K562 (cell line): ENCODE data around the gene FOSL1. TPM values are rescaled to one million over a fixed set of nuclear protein-coding genes. Genes with fewer than 3 reads are reported as not detected.

Experiments used
- BCLAF1 ChIP-seq, 2 experiments: fragments of 450-650 bp in 1 of 2; IDR thresholded peaks; 2 replicates each; pipeline ENCODE4 v1.6.1; 2011 to 2017; ENCODE audit warnings: low read depth in 2 of 2, antibody characterized with exemption in 1 of 2, borderline replicate concordance in 1 of 2, low read length in 1 of 2, mild to moderate bottlenecking in 1 of 2, mixed read lengths in 1 of 2; ENCODE audit not compliant: control insufficient read depth in 1 of 2
- CTCFL ChIP-seq: IDR thresholded peaks from 2 replicates; pipeline ENCODE4 v1.6.1; 2011; ENCODE audit warnings: borderline replicate concordance, low read depth, mild to moderate bottlenecking, moderate library complexity, low read length; ENCODE audit not compliant: insufficient read depth, poor library complexity, severe bottlenecking
- DEAF1 ChIP-seq: fragments of 450-650 bp; formaldehyde crosslinking; IDR thresholded peaks from 2 replicates; pipeline ENCODE4 v1.4.0; 2020; ENCODE audit warnings: mild to moderate bottlenecking, moderate library complexity
- GATAD2A ChIP-seq: fragments of 450-650 bp; IDR thresholded peaks from 2 replicates; pipeline ENCODE4 v1.6.1; 2017
- HCFC1 ChIP-seq: IDR thresholded peaks from 2 replicates; pipeline ENCODE4 v1.6.1; 2012; ENCODE audit warnings: low read depth, low read length, improper control_type of control experiment
- NONO ChIP-seq, 2 experiments: fragments of 200-400 bp in 1 of 2; fragments of 450-650 bp in 1 of 2; formaldehyde crosslinking in 1 of 2; IDR thresholded peaks; 2 replicates each; pipeline ENCODE4 v1.6.1; 2017; ENCODE audit warnings: low read depth in 2 of 2, mild to moderate bottlenecking in 2 of 2, moderate library complexity in 2 of 2, low read length in 1 of 2
- ZNF639 ChIP-seq, 2 experiments: fragments of 200-800 bp in 1 of 2; sonication (Bioruptor generic) in 1 of 2; sonication (generic) in 1 of 2; formaldehyde crosslinking in 1 of 2; IDR thresholded peaks in 1 of 2; conservative IDR thresholded peaks in 1 of 2; 2 replicates each; pipeline versions ENCODE4 v1.5.0 to v1.6.1; 2016 to 2020; ENCODE audit warnings: missing compliant biosample characterization in 1 of 2, missing genetic modification characterization in 1 of 2, missing genetic modification reagents in 1 of 2
- polyA plus RNA-seq, 8 experiments: library from polyadenylated mRNA; depleted of rRNA in 4 of 8; stranded (reverse) in 5 of 8; unstranded in 3 of 8; fragments of >200 nt; fragmentation: Nextera tagmentation in 2 of 8; fragmentation: Illumina TruSeq in 1 of 8; extraction: Ambion mirVana in 2 of 8; extraction: Trizol in 1 of 8; gene quantifications; 2 replicates each; pipeline versions ENCODE4 v1.2.1 to v1.2.3, GENCODE V29; 2011 to 2014; ENCODE audit warnings: inconsistent platforms in 1 of 8, missing spikeins in 1 of 8
- total RNA-seq, 7 experiments: library from RNA; depleted of rRNA in 6 of 7; stranded (reverse); fragments of >200 nt in 6 of 7; fragmentation: Illumina TruSeq in 2 of 7; extraction: Trizol in 2 of 7; gene quantifications; 2 replicates each; pipeline versions ENCODE4 v1.2.1 to v1.2.3, GENCODE V29; 2011 to 2021; ENCODE audit warnings: low replicate concordance in 1 of 7

FOSL1 gene
- total and polyA plus RNA-seq, 9 of the 15 experiments (the other 6 are each of a cell fraction or from before 2014, with no cell fraction given), result 3.5 to 39.6 (median 10.0) TPM

GRCh38 chr11:65945941-65946558 is 45.9 kb upstream of the FOSL1 start (continued):
- TF ChIP-seq CTCFL (no peak), NONO (IDR thresholded peaks at IDR 0.05; ENCODE audit: low read depth in 2 of 2, low read length in 1 of 2) (no peak), DEAF1 (CRISPR knock-in tag) (no peak), HCFC1 (no peak), BCLAF1 (IDR thresholded peaks at IDR 0.05; ENCODE audit: borderline replicate concordance in 1 of 2, control insufficient read depth in 1 of 2, low read depth in 2 of 2, low read length in 1 of 2) (no peak), GATAD2A (no peak), ZNF639 (CRISPR knock-in tag; conservative IDR thresholded peaks at IDR 0.05 in 1 of 2, IDR thresholded peaks at IDR 0.05 in 1 of 2) (no peak)
